Umbilical cord (tissue), 2 donors: ENCODE measurements around the gene IDI1. TPM values are rescaled to one million over a fixed set of nuclear protein-coding genes. Genes with fewer than 3 reads are reported as not detected.
"Not testable (repeated sequence)": the region's sequence is repeated elsewhere in the genome, so short reads cannot be mapped to it uniquely, and the experiment has no call there.

ENCODE experiments used
- DNase-seq: peaks from one replicate; pipeline ENCODE4 v3.0.0-alpha.2; 2015; ENCODE audit warnings: low spot score
- total RNA-seq: library from RNA; depleted of rRNA; stranded (reverse); fragments of >200 nt; gene quantifications from one replicate; pipeline ENCODE4 v1.2.3, GENCODE V29; 2014; ENCODE audit warnings: low replicate concordance; ENCODE audit not compliant: insufficient read depth

Gene IDI1
- 39.0 TPM for total RNA-seq

GRCh38 chr10:1048732-1049424, at the start of gene IDI1:
Gene IDI1 (minus strand): TSS chr10:1049119. CDS start chr10:1049003, 116 bp downstream.
- DNase-seq = peak; percentile 99

- no peak for DNase-seq
Observed at GRCh38 chr10:1097436-1097835, 48.5 kb upstream of the IDI1 start.

- no peak for DNase-seq
Observed at GRCh38 chr10:1096287-1096889, 47.5 kb upstream of the IDI1 start.

- no peak for DNase-seq
Observed at GRCh38 chr10:1095498-1095897, 46.6 kb upstream of the IDI1 start.

- DNase-seq = no peak
Observed at GRCh38 chr10:1094112-1095057, 45.5 kb upstream of the IDI1 start.

GRCh38 chr10:1093696-1094095, 44.8 kb upstream of the IDI1 start:
- no peak for DNase-seq

- no peak for DNase-seq
Observed at GRCh38 chr10:1090696-1091095, 41.8 kb upstream of the IDI1 start.

- no peak for DNase-seq
Observed at GRCh38 chr10:1089017-1089689, 40.2 kb upstream of the IDI1 start.

- DNase-seq = no peak
Observed at GRCh38 chr10:1086787-1087186, 37.9 kb upstream of the IDI1 start.

- no peak for DNase-seq
Observed at GRCh38 chr10:1085258-1085657, 36.3 kb upstream of the IDI1 start.

GRCh38 chr10:1084011-1084950, 35.4 kb upstream of the IDI1 start:
- no peak for DNase-seq

- DNase-seq = no peak
Observed at GRCh38 chr10:1083581-1083980, 34.7 kb upstream of the IDI1 start.

- DNase-seq = no peak
Observed at GRCh38 chr10:1078668-1079067, 29.7 kb upstream of the IDI1 start.

GRCh38 chr10:1074748-1075308, 25.9 kb upstream of the IDI1 start:
- peak; percentile 24 for DNase-seq

- no peak for DNase-seq
Observed at GRCh38 chr10:1074052-1074747, 25.3 kb upstream of the IDI1 start.

GRCh38 chr10:1070919-1071318, 22.0 kb upstream of the IDI1 start:
- no peak for DNase-seq

GRCh38 chr10:1068380-1069361, 19.8 kb upstream of the IDI1 start:
- DNase-seq = no peak

- DNase-seq = not testable (repeated sequence)
Observed at GRCh38 chr10:1066734-1067133, 17.8 kb upstream of the IDI1 start.

- no peak for DNase-seq
Observed at GRCh38 chr10:1064964-1065247, 16.0 kb upstream of the IDI1 start.
